RWPE1 (cell line): Measurements from ENCODE around the gene TSHR.

Experiments used
- CTCF ChIA-PET: fragments of 350-600 bp; sonication (Branson Sonifier 250); formaldehyde crosslinking; extraction: SDS; loops from one replicate; lab custom pipeline; 2021; lab: Yijun Ruan, JAX
- POLR2A ChIA-PET: fragments of 400-600 bp; formaldehyde crosslinking; extraction: SDS; loops from one replicate; lab custom pipeline; 2020; ENCODE audit warnings: antibody characterized with exemption; ENCODE audit not compliant: low non-redundant PET; lab: Yijun Ruan, JAX
- DNase-seq: peaks from one replicate; pipeline ENCODE4 v3.0.0; 2012; ENCODE audit warnings: low spot score
- H3K27ac ChIP-seq: fragments of 450-650 bp; 2 replicates; pipeline ENCODE4 v1.5.1; 2017
- CTCF ChIP-seq: fragments of 450-650 bp; conservative IDR thresholded peaks from 2 replicates; pipeline ENCODE4 v1.5.1; 2017; ENCODE audit warnings: low read depth, mild to moderate bottlenecking

The TSHR gene

GRCh38 chr14:80926397-80927082 lies 28.9 kb upstream of the TSHR start:
- TF ChIP-seq CTCF, result no peak
- ChIA-PET POLR2A (no interaction called here), CTCF (no interaction called here)
- H3K27ac ChIP-seq, result no peak overlapping the region
- DNase-seq, result no peak

GRCh38 chr14:80927083-80927989 lies 28.1 kb upstream of the TSHR start:
- POLR2A ChIA-PET, result no interaction called here
- TF ChIP-seq CTCF, result no peak
- DNase-seq, result no peak
- no peak overlapping the region for H3K27ac ChIP-seq
- CTCF ChIA-PET, result interaction anchor here (0.5 kb wide), 1 partner anchor 69 kb away, joined by 4 read pairs; no protein-coding TSS in a partner anchor

GRCh38 chr14:80930095-80930494 lies 25.3 kb upstream of the TSHR start:
- CTCF ChIA-PET, result interaction anchor here (0.6 kb wide), 1 partner anchor 1024 kb away, joined by 3 read pairs; no protein-coding TSS in a partner anchor
- H3K27ac ChIP-seq, result no peak overlapping the region
- POLR2A ChIA-PET, result no interaction called here
- TF ChIP-seq CTCF, result no peak
- no peak for DNase-seq

DNA sequence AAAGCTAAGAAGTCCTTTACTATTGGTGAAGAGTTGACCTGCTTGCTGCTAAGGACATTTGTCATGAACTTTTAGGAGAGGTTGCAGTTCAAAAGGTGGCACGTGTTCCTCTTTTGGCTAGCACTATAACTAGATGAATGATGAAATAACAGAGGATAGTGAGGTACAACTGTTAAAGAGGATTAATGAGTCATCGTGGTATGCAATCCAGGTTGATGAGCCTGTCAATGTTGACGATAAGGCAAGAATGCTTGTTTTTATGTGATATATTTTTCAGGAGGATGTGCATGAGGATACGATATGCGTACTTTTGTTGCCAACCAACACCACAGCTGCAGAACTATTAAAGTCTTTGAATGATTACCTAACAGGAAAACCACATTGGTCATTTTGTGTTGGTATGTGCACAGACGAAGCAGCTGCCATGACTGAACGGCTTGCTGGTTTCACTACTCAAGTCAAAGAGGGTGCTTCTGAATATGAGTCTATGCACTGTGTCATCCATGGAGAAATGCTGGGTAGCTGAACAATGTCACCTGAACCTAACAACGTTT lies 24.5 kb upstream of the TSHR start:
- ChIA-PET POLR2A (interaction anchor here (1.0 kb wide), 1 partner anchor 11 kb away, joined by 5 read pairs; the partner anchor contains the start of gene CEP128), CTCF (interaction anchor here (0.6 kb wide), 2 partner anchors 128 to 1024 kb away, joined by 3 read pairs; no protein-coding TSS in a partner anchor)
- DNase-seq, result peak; percentile 80
- H3K27ac ChIP-seq, result no peak overlapping the region
- TF ChIP-seq CTCF, result no peak

GRCh38 chr14:80933282-80933681 lies 22.1 kb upstream of the TSHR start:
- ChIA-PET POLR2A (no interaction called here), CTCF (no interaction called here)
- no peak overlapping the region for H3K27ac ChIP-seq
- no peak for TF ChIP-seq CTCF
- no peak for DNase-seq

- DNase-seq, result no peak
- no peak overlapping the region for H3K27ac ChIP-seq
- no peak for TF ChIP-seq CTCF
- ChIA-PET POLR2A (no interaction called here), CTCF (no interaction called here)
Measured at GRCh38 chr14:80933686-80934085, 21.7 kb upstream of the TSHR start.
